ENCODE measurements around the gene C16orf96. TPM values are rescaled to one million over a fixed set of nuclear protein-coding genes. Genes with fewer than 3 reads are reported as not detected.

Gene C16orf96
- total RNA-seq, 1 experiment from 2014 or later = 1.4 TPM

DNA sequence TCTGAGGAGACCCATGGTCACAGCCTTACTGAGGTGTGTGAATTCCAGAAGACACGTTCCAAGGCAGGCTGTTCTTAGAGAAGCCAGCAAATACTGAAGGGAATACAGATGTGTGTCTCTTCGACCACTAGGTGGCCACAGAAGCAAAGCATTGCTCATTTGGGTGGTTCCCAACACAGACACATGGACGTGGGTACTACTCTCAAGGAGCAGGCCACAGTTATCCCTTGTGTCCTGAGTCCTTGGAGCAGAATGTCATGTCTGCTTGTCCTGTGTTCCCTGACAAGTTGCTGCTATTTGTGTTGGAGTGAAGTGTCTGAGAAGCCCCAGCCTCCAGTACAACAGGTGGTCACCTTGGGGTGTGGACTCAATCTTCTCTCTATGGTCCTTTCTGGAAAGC lies 49.7 kb upstream of the C16orf96 start:
- H2BK20ac ChIP-seq (ENCODE audit: low read depth, low read length, poor library complexity, severe bottlenecking) = no peak overlapping the region
- H3K23ac ChIP-seq (ENCODE audit: insufficient read length, low read depth, low read length) = no peak overlapping the region
- no peaks in the 10 kb centered on the region for H3K79me1 ChIP-seq (ENCODE audit: insufficient read depth, low read depth, low read length, poor library complexity, severe bottlenecking)
- no peak overlapping the region for H2BK5ac ChIP-seq (ENCODE audit: insufficient read length, low read length)
- DNase-seq = peak; percentile 71
- H4K5ac ChIP-seq (ENCODE audit: insufficient read length, low read depth, low read length) = peak overlapping the region; percentile 10
- H3K9ac ChIP-seq (ENCODE audit: extremely low read depth, insufficient read length, low read length) = no peak overlapping the region
- H3K4me3 Mint-ChIP-seq = no peak overlapping the region
- H3K18ac ChIP-seq (ENCODE audit: insufficient read length, low read depth, low read length) = no peak overlapping the region
- no peaks in the 10 kb centered on the region for H3K27me3 Mint-ChIP-seq (ENCODE audit: low read depth)
- no peak overlapping the region for H2BK120ac ChIP-seq (ENCODE audit: low read depth, low read length, poor library complexity, severe bottlenecking)
- no peak overlapping the region for H3K4ac ChIP-seq (ENCODE audit: low read depth, low read length)
- H3K27ac ChIP-seq (ENCODE audit: insufficient read length, low read depth, low read length) = no peak overlapping the region
- no peak overlapping the region for H3K56ac ChIP-seq (ENCODE audit: insufficient read length, low read depth, low read length)
- no peaks in the 10 kb centered on the region for H3K79me2 ChIP-seq (ENCODE audit: insufficient read depth, low read length)
- no peaks in the 10 kb centered on the region for H4K20me1 ChIP-seq (ENCODE audit: control insufficient read depth, insufficient read depth, insufficient read length)
- H3K9me3 Mint-ChIP-seq = no peaks in the 10 kb centered on the region
- H4K91ac ChIP-seq (ENCODE audit: insufficient read length, low read depth, low read length) = no peak overlapping the region
- H2AK5ac ChIP-seq (ENCODE audit: insufficient read length, low read length) = no peak overlapping the region
- no peak overlapping the region for H3T11ph ChIP-seq (ENCODE audit: low read length)
- peak overlapping the region in 1 of 3 experiments; percentile 13; a peak in 1 of 7 replicates for H3K27ac Mint-ChIP-seq
- peaks cover 13 to 17% of the 10 kb centered on the region in 2 experiments for H3K4me1 Mint-ChIP-seq
- peaks cover 6 to 38% (median 29%) of the 10 kb centered on the region in 3 experiments; a peak in 6 of 7 replicates for H3K36me3 Mint-ChIP-seq (ENCODE audit: insufficient read depth in 1 of 3, low read depth in 3 of 3)
- no peaks in the 10 kb centered on the region for H3K23me2 ChIP-seq (ENCODE audit: insufficient read length, low read depth, low read length, poor library complexity, severe bottlenecking)
- no peaks in the 10 kb centered on the region for H3K9me3 ChIP-seq (ENCODE audit: control insufficient read depth, low read depth, low read length)
- no CpG with 5 or more reads among the region's 3 CpGs for WGBS (ENCODE audit: extremely low coverage, insufficient read length, low lambda C conversion rate)
- TF ChIP-seq, protein P1, sequence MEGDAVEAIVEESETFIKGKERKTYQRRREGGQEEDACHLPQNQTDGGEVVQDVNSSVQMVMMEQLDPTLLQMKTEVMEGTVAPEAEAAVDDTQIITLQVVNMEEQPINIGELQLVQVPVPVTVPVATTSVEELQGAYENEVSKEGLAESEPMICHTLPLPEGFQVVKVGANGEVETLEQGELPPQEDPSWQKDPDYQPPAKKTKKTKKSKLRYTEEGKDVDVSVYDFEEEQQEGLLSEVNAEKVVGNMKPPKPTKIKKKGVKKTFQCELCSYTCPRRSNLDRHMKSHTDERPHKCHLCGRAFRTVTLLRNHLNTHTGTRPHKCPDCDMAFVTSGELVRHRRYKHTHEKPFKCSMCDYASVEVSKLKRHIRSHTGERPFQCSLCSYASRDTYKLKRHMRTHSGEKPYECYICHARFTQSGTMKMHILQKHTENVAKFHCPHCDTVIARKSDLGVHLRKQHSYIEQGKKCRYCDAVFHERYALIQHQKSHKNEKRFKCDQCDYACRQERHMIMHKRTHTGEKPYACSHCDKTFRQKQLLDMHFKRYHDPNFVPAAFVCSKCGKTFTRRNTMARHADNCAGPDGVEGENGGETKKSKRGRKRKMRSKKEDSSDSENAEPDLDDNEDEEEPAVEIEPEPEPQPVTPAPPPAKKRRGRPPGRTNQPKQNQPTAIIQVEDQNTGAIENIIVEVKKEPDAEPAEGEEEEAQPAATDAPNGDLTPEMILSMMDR (conservative IDR thresholded peaks at IDR 0.05) = peak; percentile 86
- H3K4me1 ChIP-seq (ENCODE audit: insufficient read depth, low read length) = no peaks in the 10 kb centered on the region
- H4K8ac ChIP-seq (replicated peaks; ENCODE audit: insufficient read length, low read depth, low read length) = no peak overlapping the region
- H3K4me2 ChIP-seq (ENCODE audit: insufficient read depth, insufficient read length, low read length) = no peak overlapping the region
- no peak overlapping the region for H3K14ac ChIP-seq (ENCODE audit: insufficient read depth, low read length)
- no peak overlapping the region for H2BK12ac ChIP-seq (ENCODE audit: insufficient read length, low read depth, low read length)
- no peak overlapping the region for H2AFZ ChIP-seq (ENCODE audit: low read length)
- no peaks in the 10 kb centered on the region for H3K27me3 ChIP-seq (ENCODE audit: insufficient read depth, low read length)
- H2BK15ac ChIP-seq (ENCODE audit: low read depth, low read length) = no peak overlapping the region
